Lower leg skin (tissue), 3 donors: Measurements from ENCODE around the gene BCL11A.

ENCODE experiments used
- CTCF ChIP-seq, 3 donors: fragments of 450-650 bp; IDR thresholded peaks; one replicate each; pipeline ENCODE4 v1.5.1; 2016; ENCODE audit warnings: antibody characterized with exemption in 3 of 3, mild to moderate bottlenecking in 3 of 3, moderate library complexity in 2 of 3
- POLR2A ChIP-seq, 2 donors: fragments of 450-650 bp; IDR thresholded peaks; one replicate each; pipeline ENCODE4 v1.6.1; 2016 to 2017; ENCODE audit warnings: antibody characterized with exemption in 2 of 2, mild to moderate bottlenecking in 1 of 2, moderate library complexity in 1 of 2

GRCh38 chr2:60438131-60438530 lies 115.3 kb downstream of the BCL11A start:
- TF ChIP-seq CTCF (IDR thresholded peaks at IDR 0.05) (no peak), POLR2A (IDR thresholded peaks at IDR 0.05) (no peak)
